Naive thymus-derived CD4-positive, alpha-beta T cell (primary cell): ENCODE results near the gene NEMP1. TPM values are rescaled to one million over a fixed set of nuclear protein-coding genes. Genes with fewer than 3 reads are reported as not detected.
A peak's percentile ranks its signal among the peaks of the same experiment; 100 is the strongest.

Experiments used
- ATAC-seq: fragments of 150-1000 bp; cut with Tn5 transposase; 2 replicates; pipeline ENCODE4 v1.10.0; 2021; ENCODE audit warnings: mild to moderate bottlenecking, moderate library complexity
- CTCF ChIA-PET: fragments of 350-600 bp; sonication (Branson Sonifier 250); formaldehyde crosslinking; loops from one replicate; lab custom pipeline; 2021; ENCODE audit warnings: antibody characterized with exemption; lab: Charles Lee
- POLR2A ChIA-PET: fragments of 350-600 bp; sonication (Branson Sonifier 250); formaldehyde crosslinking; loops from one replicate; lab custom pipeline; 2021; ENCODE audit warnings: antibody characterized with exemption, inconsistent platforms; lab: Charles Lee
- DNase-seq, 9 donors: peaks; one replicate each; pipeline versions ENCODE4 v3.0.0 to v3.0.0-alpha.2; 2020 to 2022; ENCODE audit warnings: mixed read lengths in 1 of 9
- H3K27ac ChIP-seq: one replicate; pipeline ENCODE4 v1.7.0; 2013; ENCODE audit warnings: mild to moderate bottlenecking, low read depth, low read length, moderate library complexity
- H3K27me3 ChIP-seq, 2 donors: one replicate each; pipeline ENCODE4 v1.7.0; 2013; ENCODE audit warnings: low read length in 2 of 2, mild to moderate bottlenecking in 2 of 2, moderate library complexity in 2 of 2; ENCODE audit not compliant: control insufficient read depth in 2 of 2, insufficient read depth in 2 of 2
- H3K36me3 ChIP-seq, 3 experiments: 1 replicate in 2 of 3; 2 replicates in 1 of 3; pipeline ENCODE4 v1.7.0; 2013; ENCODE audit warnings: low read length in 3 of 3, mild to moderate bottlenecking in 3 of 3, moderate library complexity in 1 of 3; ENCODE audit not compliant: insufficient read depth in 3 of 3, control insufficient read depth in 2 of 3
- H3K4me1 ChIP-seq, 2 donors: one replicate each; pipeline ENCODE4 v1.7.0; 2013; ENCODE audit warnings: low read length in 2 of 2, mild to moderate bottlenecking in 2 of 2, moderate library complexity in 1 of 2; ENCODE audit not compliant: control insufficient read depth in 2 of 2, insufficient read depth in 2 of 2
- H3K4me3 ChIP-seq: 2 replicates; pipeline ENCODE4 v1.7.0; 2013; ENCODE audit warnings: mild to moderate bottlenecking, low read length
- H3K9me3 ChIP-seq, 3 experiments: 1 replicate in 2 of 3; 2 replicates in 1 of 3; pipeline ENCODE4 v1.7.0; 2013; ENCODE audit warnings: low read length in 3 of 3; ENCODE audit not compliant: control insufficient read depth in 2 of 3
- H3K27ac Mint-ChIP-seq, 9 donors: one replicate each; pipeline ENCODE4 v1.8.0; 2020 to 2022; ENCODE audit warnings: mixed read lengths in 9 of 9, mild to moderate bottlenecking in 8 of 9, moderate library complexity in 5 of 9, inconsistent platforms in 2 of 9
- H3K27me3 Mint-ChIP-seq, 5 donors: one replicate each; pipeline ENCODE4 v1.8.0; 2021 to 2022; ENCODE audit warnings: mixed read lengths in 5 of 5, mild to moderate bottlenecking in 1 of 5
- H3K36me3 Mint-ChIP-seq, 5 donors: one replicate each; pipeline ENCODE4 v1.8.0; 2020 to 2022; ENCODE audit warnings: mixed read lengths in 5 of 5, mild to moderate bottlenecking in 3 of 5, inconsistent platforms in 1 of 5
- H3K4me1 Mint-ChIP-seq, 7 donors: one replicate each; pipeline ENCODE4 v1.8.0; 2020 to 2022; ENCODE audit warnings: mixed read lengths in 7 of 7, mild to moderate bottlenecking in 3 of 7, inconsistent platforms in 1 of 7
- H3K4me3 Mint-ChIP-seq, 10 donors: one replicate each; pipeline ENCODE4 v1.8.0; 2020 to 2022; ENCODE audit warnings: mild to moderate bottlenecking in 10 of 10, mixed read lengths in 10 of 10, moderate library complexity in 6 of 10, inconsistent platforms in 2 of 10
- H3K9me3 Mint-ChIP-seq, 11 donors: one replicate each; pipeline ENCODE4 v1.8.0; 2020 to 2022; ENCODE audit warnings: mixed read lengths in 11 of 11, mild to moderate bottlenecking in 4 of 11, inconsistent platforms in 1 of 11, moderate library complexity in 1 of 11
- intact Hi-C, 2 donors: fragments of 100-400 bp; cut with micrococcal nuclease; formaldehyde crosslinking; loops; one replicate each; pipeline ENCODE4 v1.15.1; 2023
- polyA plus RNA-seq, 2 donors: library from polyadenylated mRNA; unstranded; fragments of 300-500 nt; fragmentation: Illumina TruSeq; gene quantifications; one replicate each; pipeline ENCODE4 v1.2.3, GENCODE V29; 2021
- total RNA-seq, 6 experiments: library from RNA in 5 of 6; stranded (reverse) in 5 of 6; gene quantifications; 1 replicate in 5 of 6; 2 replicates in 1 of 6; pipeline ENCODE4 v1.2.3 and lab custom pipeline; 2021 to 2026

The NEMP1 gene
- total and polyA plus RNA-seq, 7 experiments from 2014 or later, result 2.9 to 47.6 (median 13.6) TPM

DNA sequence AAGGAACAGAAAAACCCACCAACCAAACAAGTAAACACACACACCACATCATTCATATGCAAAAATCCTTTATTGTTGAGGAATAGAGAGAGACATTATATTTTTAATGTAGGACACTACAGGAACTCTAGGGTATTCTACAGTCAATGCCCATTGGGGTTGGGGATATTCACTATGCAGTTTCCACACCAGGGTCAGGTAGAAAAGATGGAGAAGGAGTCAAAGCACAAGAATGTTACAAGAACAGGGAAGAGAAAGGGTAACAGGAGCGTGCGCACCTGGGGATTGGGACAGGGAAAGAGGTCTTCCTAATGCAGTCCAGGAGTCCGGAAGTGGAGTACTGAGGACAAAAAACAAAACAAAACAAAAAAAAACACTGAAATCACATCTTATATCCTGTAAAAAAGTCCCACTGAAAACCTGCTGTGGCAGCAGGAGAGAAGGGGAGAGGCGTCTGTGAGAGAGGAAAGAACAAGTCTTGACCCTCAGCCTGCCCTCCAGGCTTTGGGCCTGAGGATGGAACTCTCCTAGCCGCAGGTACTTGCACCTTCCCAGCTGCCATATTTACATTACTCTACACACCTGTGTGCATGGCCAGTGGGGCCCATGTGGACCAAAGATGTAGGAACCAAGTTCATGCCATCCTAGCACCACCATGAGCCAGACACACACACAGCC, 68.5 kb downstream of the NEMP1 start:
- H3K4me3 Mint-ChIP-seq, result no peak overlapping the region
- intact Hi-C loops, result loop anchor here (5.0 kb wide), 5 partner anchors 117 to 893 kb away; partner anchors contain the start of genes LRP1 (in 1 of the 2), PTGES3 (in 1 of the 2), RPL41 (in 1 of the 2) and ZC3H10 (in 1 of the 2)
- no peaks in the 10 kb centered on the region for H3K9me3 Mint-ChIP-seq
- Histone ChIP-seq H3K27ac (no peak overlapping the region), H3K36me3 (no peaks in the 10 kb centered on the region), H3K27me3 (no peaks in the 10 kb centered on the region), H3K4me1 (peaks cover 17 to 51% of the 10 kb centered on the region in 2 donors), H3K4me3 (no peak overlapping the region), H3K9me3 (no peaks in the 10 kb centered on the region)
- DNase-seq (no peak), ATAC-seq (no peak)
- H3K27ac Mint-ChIP-seq, result peak overlapping the region in 7 of 9 donors; percentile 25 to 91 (median 63)
- H3K36me3 Mint-ChIP-seq, result peaks cover 0 to 4% (median 0%) of the 10 kb centered on the region in 5 donors
- ChIA-PET CTCF (interaction anchor here (0.6 to 11.4 kb wide), 7 partner anchors 9 to 102 kb away, joined by 3 to 241 read pairs (median 5); partner anchors contain the start of gene STAT6), POLR2A (interaction anchor here (0.6 to 3.0 kb wide), 5 partner anchors 16 to 102 kb away, joined by 3 to 25 read pairs (median 8); partner anchors contain the start of gene STAT6)
- H3K27me3 Mint-ChIP-seq, result peaks cover 0 to 14% (median 0%) of the 10 kb centered on the region in 5 donors
- H3K4me1 Mint-ChIP-seq, result peaks cover 36 to 87% (median 75%) of the 10 kb centered on the region in 7 donors

GRCh38 chr12:57008178-57008577, 70.4 kb downstream of the NEMP1 start:
- DNase-seq, result peak in 7 of 9 donors; percentile 61 to 80 (median 69)
- peak overlapping the region; percentile 74 for H3K27ac ChIP-seq
- Mint-ChIP-seq H3K36me3 (peaks cover 8 to 15% (median 13%) of the 10 kb centered on the region in 5 donors), H3K4me3 (peak overlapping the region in 9 of 10 donors; percentile 33 to 92 (median 67)), H3K9me3 (no peaks in the 10 kb centered on the region), H3K27me3 (no peaks in the 10 kb centered on the region), H3K4me1 (peaks cover 41 to 84% (median 80%) of the 10 kb centered on the region in 7 donors), H3K27ac (peak overlapping the region; percentile 63 to 95 (median 95))
- intact Hi-C loops, result loop anchor here (1.0 to 5.0 kb wide), 13 partner anchors 23 to 891 kb away; partner anchors contain the start of genes LRP1 (in 2 of the 2), PTGES3 (in 1 of the 2), RPL41 (in 1 of the 2) and ZC3H10 (in 1 of the 2)
- peak; percentile 64 for ATAC-seq
- POLR2A ChIA-PET, result interaction anchor here (0.8 to 5.7 kb wide), 6 partner anchors 9 to 104 kb away, joined by 3 to 39 read pairs (median 4); partner anchors contain the start of gene STAT6
- peaks cover 17 to 55% of the 10 kb centered on the region in 2 donors for H3K4me1 ChIP-seq
- H3K4me3 ChIP-seq, result no peak overlapping the region
- H3K27me3 ChIP-seq, result no peaks in the 10 kb centered on the region
- no peaks in the 10 kb centered on the region for H3K9me3 ChIP-seq
- CTCF ChIA-PET, result interaction anchor here (0.6 to 11.4 kb wide), 18 partner anchors 11 to 253 kb away, joined by 3 to 241 read pairs (median 5); partner anchors contain the start of gene STAT6
- H3K36me3 ChIP-seq, result peaks cover 0 to 17% (median 0%) of the 10 kb centered on the region in 3 experiments

DNA sequence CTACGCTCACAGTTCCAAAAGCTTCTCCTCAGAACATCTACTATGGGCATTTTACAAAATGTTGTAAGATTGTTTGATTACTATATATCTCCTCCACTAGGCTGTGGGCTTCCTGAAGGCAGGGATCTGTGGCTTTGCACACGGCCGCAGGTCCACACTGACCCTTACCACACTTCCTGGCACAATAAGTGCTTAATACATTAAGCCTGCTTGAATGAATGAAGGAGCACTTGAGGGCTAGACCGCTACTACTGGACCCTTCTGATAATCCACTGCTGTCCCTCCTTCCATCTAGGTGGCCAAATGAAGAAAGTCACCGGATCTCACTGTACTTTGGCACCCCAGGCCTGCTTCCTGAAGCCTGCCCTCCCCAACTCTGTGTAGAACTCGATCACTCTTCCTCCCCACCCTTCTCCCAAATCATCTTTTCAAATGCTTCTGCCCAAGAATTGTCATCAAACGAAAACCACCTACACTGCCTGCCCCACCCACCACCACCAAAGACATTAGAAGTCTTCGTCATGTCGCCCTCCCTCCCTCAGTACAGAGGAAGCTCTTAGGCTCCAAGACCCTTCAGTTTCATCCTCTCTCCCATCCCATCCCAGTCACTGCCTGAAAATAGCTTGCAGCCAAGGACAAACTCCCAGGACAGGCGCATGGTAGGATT, 71.6 kb downstream of the NEMP1 start:
- Histone ChIP-seq H3K4me1 (peaks cover 17 to 47% of the 10 kb centered on the region in 2 donors), H3K4me3 (peak overlapping the region; percentile 23), H3K36me3 (peaks cover 0 to 29% (median 0%) of the 10 kb centered on the region in 3 experiments), H3K27me3 (no peaks in the 10 kb centered on the region), H3K27ac (peak overlapping the region; percentile 74), H3K9me3 (no peaks in the 10 kb centered on the region)
- intact Hi-C loops, result loop anchor here (2.0 to 5.0 kb wide), 6 partner anchors 120 to 890 kb away; partner anchors contain the start of genes LRP1 (in 1 of the 2), PTGES3 (in 1 of the 2), RPL41 (in 1 of the 2) and ZC3H10 (in 1 of the 2)
- ATAC-seq (peak; percentile 3), DNase-seq (peak in 5 of 9 donors; percentile 23 to 50 (median 33))
- Mint-ChIP-seq H3K9me3 (no peaks in the 10 kb centered on the region), H3K4me1 (peaks cover 39 to 80% (median 76%) of the 10 kb centered on the region in 7 donors), H3K36me3 (peaks cover 8 to 25% (median 17%) of the 10 kb centered on the region in 5 donors), H3K27ac (peak overlapping the region; percentile 92 to 95 (median 95)), H3K4me3 (peak overlapping the region; percentile 82 to 93 (median 90)), H3K27me3 (no peaks in the 10 kb centered on the region)
- CTCF ChIA-PET, result interaction anchor here (0.6 to 11.4 kb wide), 11 partner anchors 10 to 105 kb away, joined by 3 to 241 read pairs (median 6); partner anchors contain the start of gene STAT6
- POLR2A ChIA-PET, result interaction anchor here (0.6 to 5.7 kb wide), 6 partner anchors 11 to 316 kb away, joined by 3 to 39 read pairs (median 4); partner anchors contain the start of gene STAT6

DNA sequence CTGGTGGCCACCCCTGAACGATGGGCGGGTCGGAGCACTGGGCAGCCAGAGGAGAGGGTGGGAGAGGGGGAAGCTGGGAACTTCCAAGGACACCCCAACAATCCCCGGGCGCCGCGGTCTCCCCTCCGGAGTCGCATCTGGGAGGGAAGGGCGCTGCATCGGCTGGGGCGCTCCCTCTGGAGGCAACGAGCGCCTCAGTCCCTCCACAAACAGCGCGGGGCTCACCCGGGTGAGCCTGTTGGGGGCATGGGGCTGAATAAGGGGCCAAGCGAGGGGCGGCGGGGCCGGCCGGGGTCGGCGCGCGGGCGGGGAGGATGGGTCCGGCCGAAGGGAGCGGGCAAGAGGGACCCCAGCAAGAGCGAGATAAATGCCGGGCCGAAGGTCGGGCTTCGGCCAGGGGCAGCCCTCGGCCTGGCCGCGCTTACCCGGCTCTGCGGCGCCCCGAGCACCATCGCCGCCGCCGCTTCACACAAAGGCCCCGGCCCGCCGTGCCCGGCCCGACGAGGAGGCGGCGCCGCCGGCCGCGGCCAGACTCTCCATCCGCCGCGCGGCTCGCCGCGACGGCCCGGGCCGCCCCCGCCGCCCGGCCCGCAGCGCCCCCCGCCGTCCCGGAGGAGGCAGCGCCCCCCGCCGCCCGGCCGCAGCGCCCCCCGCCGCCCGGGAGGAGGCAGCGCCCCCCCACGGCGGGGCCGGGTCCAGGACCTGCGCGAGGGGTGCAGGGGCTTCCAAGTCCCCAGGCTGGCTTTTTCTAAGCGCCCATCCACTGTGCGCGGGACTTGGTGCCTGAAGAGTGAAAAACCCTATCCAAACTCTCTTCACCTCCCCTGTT, 72.4 kb downstream of the NEMP1 start, which contains the start of gene ZBTB39:
ZBTB39 (minus strand) TSS at position 567 of the 829 bp plus-strand sequence. CDS start 1,629 bp downstream, outside the sequence.
- peak within 1 kb of the TSS; percentile 90 to 94 (median 92) for H3K4me3 Mint-ChIP-seq
- peak within 1 kb of the TSS; percentile 92 to 95 (median 95) for H3K27ac Mint-ChIP-seq
- ChIA-PET POLR2A (interaction anchor here (0.9 to 5.7 kb wide), 3 partner anchors 56 to 319 kb away, joined by 3 to 39 read pairs (median 35); partner anchors contain the start of gene STAT6), CTCF (interaction anchor here (0.6 to 11.4 kb wide), 14 partner anchors 10 to 873 kb away, joined by 3 to 241 read pairs (median 5); partner anchors contain the start of gene STAT6)
- peaks cover 36 to 80% (median 76%) of the 10 kb centered on the region in 7 donors for H3K4me1 Mint-ChIP-seq
- Histone ChIP-seq H3K27ac (peak within 1 kb of the TSS; percentile 82), H3K27me3 (no peaks in the 10 kb centered on the region), H3K9me3 (no peaks in the 10 kb centered on the region), H3K4me1 (peaks cover 20 to 46% of the 10 kb centered on the region in 2 donors), H3K36me3 (peaks cover 0 to 36% (median 0%) of the 10 kb centered on the region in 3 experiments), H3K4me3 (peak within 1 kb of the TSS; percentile 63)
- no peaks in the 10 kb centered on the region for H3K9me3 Mint-ChIP-seq
- H3K36me3 Mint-ChIP-seq, result peaks cover 8 to 32% (median 17%) of the 10 kb centered on the region in 5 donors
- intact Hi-C loops, result loop anchor here (2.0 to 5.0 kb wide), 6 partner anchors 121 to 889 kb away; partner anchors contain the start of genes LRP1 (in 1 of the 2), PTGES3 (in 1 of the 2), RPL41 (in 1 of the 2) and ZC3H10 (in 1 of the 2)
- H3K27me3 Mint-ChIP-seq, result no peaks in the 10 kb centered on the region
- DNase-seq, result peak; percentile 51 to 84 (median 62)
- ATAC-seq, result peak; percentile 91
